ENCODE results near the gene LLGL2.

LLGL2 gene

DNA sequence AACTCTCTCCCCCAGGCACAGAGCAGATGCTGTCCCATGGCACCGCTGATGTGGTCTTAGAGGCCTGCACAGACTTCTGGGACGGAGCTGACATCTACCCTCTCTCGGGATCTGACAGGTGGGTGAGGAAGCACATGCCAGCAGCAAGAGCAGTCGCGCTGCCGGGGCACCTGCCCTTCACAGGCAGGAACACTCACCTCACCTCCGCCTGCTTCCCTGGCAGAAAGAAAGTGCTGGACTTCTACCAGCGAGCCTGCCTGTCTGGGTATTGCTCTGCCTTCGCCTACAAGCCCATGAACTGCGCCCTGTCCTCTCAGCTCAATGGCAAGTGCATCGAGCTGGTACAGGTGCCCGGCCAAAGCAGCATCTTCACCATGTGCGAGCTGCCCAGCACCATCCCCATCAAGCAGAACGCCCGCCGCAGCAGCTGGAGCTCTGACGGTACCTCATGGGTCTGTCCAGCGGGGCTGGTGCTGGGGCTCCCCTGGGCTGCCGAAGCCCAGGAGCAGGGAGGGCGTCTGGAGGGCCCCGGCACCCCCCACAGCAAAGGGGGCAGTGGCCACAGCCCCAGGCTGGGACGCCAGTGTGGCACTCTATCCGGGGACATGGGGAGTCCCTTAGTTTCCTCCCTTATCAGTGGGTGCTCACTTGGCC is 31.9 kb upstream of the LLGL2 start:
- DNase-seq = no peak

DNA sequence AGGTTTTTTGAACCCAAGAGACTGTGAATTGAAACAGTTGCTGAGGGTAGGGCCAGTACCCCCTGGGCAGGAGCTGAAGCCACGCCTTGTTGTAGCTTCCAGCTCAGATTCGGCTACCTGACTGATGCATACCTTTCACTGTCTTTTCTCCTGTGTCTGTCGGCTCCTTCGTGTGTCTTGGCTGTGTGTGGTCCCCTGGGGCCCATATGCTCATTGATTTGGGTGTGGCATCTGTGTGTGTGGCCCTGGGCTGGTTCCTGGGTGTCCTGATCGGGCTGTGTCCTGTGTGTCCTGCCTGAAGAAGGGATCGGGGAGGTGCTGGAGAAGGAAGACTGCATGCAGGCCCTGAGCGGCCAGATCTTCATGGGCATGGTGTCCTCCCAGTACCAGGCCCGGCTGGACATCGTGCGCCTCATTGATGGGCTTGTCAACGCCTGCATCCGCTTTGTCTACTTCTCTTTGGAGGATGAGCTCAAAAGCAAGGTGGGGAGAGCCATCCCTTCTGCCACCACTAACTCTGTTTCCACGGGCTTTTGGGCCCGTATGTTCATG is 31.1 kb upstream of the LLGL2 start:
- no peak for DNase-seq

DNA sequence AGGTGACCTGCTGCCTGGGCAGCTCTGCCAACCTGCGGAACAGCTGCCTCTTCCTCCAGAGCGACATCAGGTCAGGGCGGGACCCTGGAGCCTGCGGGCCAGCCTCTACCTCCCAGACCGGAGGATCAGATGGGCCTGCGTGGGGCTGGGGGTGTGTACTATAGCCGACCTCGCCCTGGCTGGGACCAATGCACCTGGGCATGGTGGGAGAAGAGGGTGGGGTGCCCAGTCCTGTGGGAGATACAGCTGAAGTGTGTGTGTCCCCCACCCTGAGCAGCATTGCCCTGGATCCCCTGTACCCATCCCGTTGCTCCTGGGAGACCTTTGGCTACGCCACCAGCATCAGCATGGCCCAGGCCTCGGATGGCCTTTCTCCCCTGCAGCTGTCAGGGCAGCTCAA is 29.5 kb upstream of the LLGL2 start:
- DNase-seq = no peak

DNA sequence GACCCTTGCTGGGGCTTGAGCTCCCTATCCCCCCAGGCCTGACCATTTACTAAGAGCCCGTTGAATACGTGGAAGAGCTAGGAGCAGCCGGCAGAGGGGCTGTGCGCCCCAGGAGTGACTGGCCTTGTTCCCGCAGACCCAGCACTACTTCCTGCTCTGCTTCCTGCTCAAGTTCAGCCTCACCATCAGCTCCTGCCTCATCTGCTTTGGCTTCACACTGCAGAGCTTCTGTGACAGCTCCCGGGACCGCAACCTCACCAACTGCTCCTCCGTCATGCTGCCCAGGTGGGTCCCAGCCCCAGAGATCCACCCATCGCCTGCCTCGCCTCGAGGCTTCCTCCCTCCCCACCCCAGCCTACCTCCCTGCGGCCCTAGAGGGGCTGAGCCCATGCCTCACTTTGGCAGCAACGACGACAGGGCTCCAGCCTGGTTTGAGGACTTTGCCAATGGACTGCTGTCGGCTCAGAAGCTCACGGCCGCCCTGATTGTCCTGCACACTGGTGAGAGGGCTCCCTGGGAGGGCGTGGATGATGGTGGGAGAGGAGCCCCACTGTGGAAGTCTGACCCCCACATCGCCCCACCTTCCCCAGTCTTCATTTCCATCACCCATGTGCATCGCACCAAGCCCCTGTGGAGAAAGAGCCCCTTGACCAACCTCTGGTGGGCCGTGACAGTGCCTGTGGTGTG is 27.3 kb upstream of the LLGL2 start:
- DNase-seq = no peak

DNA sequence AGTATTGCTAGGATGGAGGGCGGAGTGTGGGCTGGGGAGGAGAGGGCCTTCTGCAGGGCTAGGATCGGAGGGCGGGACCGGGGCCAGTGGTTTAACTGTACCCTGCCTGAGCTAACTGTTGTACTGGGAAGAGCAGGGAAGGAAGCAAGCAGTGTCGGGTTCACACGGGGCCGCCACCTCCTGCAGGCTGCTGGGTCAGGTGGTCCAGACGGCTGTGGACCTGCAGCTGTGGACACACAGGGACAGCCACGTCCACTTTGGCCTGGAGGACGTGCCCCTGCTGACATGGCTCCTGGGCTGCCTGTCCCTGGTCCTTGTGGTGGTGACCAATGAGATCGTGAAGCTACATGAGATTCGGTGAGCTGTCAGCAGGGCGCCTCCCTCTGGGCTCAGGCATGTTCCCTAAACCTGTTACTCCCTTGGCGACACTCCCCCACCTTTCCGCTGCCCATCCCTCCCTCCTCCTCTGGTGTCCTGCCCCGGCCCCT is 26.7 kb upstream of the LLGL2 start:
- no peak for DNase-seq

DNA sequence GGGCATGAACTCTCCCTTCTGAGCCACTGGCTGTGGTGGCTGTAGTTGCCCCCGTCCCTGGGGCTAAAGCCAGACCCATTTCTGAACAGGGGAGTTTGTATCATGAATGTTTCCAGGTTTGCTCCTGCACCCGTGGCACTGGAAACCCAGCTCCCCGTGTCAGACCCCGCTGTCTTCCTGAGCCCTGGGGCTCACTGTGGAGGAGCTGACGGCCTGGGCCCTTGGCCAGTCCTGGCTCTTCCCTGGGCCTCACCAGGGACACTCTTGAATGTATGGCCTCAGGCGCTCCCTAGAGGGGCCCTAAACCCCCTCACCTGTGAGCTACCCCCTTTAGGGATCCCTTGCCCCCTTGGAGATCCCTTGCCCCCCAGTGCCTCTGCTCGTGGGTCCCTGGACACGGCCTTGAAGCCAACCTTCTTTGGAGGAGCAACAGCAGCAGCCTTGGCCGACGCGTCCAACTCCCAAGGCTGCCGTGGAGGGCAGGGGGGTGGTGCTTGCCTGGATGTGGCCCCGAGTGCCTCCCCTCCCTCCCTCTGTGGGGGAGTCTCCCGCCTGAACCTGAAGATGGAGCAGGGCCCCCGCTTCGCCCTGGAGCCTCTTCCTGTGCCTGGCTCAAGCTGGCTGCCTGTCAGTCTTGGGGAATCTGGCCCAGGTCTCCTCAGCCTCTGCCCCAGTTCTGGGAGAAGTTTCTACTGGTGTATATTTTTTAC is 26.0 kb upstream of the LLGL2 start:
- no peak for DNase-seq

DNA sequence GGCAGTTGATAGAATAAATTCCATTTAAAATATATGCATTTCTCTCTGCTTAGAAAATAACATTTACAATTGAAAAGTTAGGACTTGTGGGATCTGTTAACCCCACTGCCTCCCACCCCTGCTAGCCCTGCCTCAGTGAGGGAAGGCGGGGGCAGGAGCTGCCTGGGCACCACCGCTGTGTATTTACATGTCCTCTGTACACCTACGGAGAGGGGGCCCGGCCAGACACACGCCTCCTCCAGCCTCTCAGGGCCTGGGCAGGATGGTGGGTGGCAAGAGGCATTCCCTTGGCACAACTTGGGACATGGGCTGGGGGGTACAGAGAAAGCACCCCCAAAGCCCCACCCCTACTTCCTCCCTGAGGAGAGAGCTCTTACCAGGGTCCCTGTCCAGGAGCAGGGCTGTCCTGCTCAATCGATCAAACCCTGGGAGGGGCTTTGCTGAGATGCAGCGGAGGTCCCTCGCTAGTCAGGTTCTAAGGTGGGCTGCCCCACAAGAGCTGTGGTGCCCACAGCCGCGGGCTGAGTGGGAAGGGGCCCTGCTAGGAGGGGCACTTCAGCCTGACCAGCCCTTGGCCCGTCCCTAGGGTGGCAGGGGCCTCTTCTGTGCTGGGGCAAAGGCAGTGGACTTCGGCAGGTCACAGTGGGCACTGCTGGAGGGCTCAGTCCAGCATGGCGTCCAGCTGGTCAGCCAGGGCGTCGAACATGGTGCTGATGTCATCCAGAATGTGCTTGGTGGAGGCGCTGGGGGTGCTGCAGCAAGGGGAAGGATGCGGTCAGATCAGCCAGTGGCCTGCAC is 24.9 kb upstream of the LLGL2 start:
- DNase-seq = no peak

DNA sequence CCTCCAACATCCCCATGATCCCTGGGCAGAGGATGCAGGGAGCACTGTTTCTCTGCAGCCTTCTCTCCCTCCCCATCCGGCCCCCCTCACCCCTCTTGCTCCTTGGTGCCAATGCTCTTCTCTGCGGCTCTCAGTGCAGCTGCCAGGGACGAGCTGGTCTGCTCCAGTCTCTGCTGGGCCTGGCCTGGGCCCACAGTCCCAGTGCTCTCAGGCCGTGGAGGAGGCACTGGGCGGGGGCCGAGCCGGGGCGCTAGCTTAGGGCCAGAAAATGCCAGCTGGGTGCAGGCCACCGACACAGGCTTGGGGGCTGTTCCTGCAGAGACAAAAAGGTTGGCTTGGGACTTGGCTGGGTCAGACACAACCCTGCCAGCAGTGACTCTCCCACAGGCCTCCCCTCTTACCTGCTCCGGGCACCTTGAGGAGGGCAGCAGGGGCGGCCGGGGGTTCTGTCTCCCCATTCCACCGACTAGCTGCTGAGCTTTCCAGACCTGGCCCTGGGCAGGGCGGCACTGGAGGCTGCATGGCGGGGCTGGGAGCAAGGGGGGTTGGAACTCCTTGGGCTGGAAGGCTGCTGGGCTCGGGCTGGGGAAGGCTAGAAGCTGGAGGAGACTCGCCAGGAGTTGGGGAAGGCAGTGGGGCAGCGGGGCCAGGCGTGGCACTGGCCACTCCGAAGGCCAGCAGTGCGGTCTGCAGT is 24.0 kb upstream of the LLGL2 start:
- no peak for DNase-seq

DNA sequence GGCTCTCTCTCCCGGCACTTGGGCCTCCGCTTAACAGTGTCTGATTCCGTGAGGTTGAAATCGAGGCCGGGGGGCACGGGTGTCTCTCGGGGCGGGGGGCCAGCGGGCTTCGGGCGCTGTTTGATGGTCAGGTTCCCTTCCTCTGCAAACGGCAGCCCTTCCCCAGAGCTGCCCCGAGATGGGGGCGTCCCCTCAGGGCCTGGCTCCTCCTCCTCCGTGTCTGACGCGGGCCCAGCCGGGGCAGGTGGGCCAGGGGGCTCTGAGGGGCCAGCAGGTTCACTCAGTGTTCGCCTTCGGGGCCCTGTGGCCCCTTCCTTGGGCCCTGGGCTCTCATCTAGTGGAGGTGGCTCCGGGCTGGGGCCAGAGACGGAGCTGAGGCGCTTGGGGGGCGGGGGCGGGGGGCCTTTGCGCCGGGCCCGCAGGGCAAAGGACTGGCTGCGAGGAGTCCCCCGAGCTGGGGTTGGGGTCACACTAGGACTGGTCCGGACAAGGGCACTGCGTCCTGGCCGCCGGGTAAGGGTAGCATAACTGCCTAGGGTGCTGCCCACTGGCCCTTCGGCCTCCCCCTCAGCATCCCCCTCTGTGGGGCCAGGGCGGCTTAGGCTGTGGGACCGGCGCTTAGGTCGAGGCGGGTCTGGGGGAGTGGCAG is 23.3 kb upstream of the LLGL2 start:
- DNase-seq = no peak

DNA sequence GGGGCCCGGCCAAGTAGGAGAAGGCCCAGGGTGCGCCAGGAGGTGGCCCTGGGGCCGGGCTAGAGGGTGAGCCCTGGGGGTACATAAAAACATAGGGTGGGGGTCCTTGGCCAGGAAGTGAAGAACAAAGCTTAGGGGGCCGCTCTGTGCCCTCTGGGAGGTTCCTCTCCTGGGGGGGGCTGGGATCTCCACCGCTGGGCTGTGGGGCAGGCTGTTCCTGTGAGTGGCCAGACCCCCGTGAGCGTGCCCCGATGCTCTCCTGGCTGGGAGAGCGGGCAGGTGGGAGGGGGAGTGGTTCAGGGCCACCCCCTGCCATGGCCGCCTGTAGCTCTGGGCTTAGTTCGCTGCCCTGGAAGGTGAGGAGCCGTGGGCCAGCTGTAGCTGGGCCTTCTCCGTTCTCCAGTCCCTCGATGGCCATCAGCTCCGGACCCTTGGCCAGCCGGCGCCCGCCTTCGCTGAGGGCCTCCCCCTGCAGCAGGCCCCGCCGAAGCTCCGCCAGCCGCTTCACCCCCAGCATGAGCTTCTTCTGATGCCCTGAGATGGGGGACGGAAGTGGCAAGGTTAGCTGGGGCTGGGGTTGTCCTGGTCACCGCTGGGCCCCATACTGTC is 22.7 kb upstream of the LLGL2 start:
- DNase-seq = no peak

DNA sequence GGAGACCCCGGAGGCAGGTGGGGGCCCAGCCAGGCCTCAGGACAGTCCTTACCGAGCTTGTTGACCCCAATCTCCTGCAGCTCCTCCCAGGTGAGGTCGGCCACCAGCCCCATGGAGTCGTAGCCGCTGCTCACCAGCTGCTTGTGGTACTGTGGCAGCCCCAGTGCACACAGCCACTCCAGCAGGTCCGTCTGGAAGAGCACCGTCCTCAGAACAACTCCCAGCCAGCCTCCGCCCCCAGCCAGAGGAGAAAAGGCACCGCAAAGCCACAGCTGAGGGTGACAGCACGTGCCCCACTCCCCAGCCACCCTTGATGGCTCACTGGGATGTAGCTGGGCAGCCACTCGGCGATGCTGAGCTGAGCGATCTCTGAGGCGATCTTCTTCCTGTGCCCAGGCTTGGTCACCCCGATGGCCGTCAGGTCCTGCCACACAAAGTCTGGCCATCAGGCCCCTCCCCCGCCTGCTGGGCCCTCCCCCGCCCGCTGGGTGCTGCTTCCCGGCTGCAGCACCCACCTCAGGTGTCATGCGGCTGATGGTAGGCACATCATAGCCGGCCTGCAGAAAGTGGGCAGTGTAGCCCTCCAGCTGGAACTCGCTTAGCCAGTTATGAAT is 22.1 kb upstream of the LLGL2 start:
- no peak for DNase-seq

DNA sequence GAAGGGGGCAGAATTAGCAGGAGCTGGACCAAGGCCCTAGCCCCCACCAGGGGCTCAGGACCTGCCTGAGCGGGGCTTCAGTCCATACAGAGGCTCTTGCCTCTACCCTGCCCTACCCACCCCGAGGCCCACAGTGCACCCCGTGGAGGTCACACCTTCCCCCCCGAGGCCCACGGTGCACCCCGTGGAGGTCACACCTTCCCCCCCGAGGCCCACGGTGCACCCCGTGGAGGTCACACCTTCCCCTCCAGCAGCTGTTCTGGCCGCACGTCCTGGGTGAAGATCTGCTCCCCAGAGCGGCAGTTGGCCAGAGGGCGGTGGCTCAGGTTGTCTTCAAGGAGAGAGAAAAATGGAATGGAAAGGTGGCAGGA is 21.5 kb upstream of the LLGL2 start:
- no peak for DNase-seq

DNA sequence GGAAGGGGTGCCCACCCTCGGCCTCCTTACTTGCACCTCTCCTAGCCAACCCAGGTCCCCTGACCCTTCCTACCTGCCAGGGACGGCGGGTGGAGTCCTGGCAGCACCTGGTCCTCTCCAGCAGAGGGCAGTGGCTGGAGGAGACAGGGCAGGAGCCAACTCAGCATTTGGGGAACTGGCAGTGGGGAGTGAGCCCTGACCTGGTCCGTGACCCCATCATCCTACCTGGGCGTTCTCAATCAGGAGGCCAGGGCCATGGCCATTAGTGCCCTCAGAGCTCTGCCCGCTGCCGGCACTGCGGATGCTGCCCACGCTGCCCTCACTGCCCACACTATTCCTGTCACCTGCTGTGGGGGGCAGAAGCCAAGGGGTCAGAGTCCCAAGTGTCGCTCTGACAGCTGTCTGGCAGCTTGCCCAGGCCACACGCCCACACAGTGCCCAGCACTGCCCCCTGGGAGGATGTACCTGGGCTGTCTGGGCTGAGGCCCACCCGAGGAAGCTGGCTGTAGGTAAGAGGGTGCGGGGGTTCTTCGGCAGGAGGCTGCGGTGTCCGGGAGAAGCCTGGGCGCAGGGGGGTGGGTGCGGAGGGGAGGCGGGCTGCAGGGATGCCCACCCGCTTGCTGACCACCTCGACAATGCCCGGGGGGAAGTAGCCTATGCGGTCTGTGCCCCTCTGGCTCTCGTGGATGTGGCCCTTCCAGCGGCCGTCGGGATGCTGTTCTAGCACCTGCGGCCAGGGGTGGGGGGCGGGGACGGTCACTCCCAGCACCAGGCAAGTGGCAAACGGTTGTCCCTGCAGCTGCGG is 20.9 kb upstream of the LLGL2 start:
- peak in 1 of 2 experiments; percentile 16 for DNase-seq

DNA sequence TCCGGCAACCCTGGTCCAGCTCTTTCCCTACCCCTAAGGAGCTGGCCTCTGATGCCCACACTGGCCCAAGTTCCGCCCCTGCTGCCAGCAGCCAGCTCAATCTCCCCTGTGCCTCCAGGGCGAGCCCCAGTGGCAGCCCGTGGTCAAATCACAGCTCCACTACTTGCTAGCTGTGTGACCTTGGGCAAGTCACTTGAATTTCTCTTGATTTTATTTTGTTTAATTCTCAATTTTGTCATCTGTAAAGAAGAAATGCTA is 20.4 kb upstream of the LLGL2 start:
- no peak for DNase-seq

DNA sequence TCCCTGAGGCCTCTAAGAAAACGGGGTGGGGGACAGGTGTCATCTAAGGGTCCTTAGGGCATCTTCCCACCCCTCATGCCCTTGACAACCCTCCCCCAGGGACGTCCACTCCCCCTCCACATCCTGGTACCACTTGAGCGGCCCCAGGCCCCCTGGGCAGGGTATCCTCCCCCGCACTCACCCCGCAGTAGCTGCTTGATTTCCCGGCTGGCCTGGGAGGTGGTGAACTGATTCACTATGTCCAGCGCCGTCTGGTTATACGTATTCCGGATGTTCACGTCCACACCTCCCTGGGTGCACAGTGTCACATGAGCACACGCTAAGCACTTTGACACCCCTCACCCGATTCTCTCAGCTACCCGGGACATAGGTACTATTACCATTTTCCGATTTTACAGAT is 19.9 kb upstream of the LLGL2 start:
- DNase-seq = no peak

DNA sequence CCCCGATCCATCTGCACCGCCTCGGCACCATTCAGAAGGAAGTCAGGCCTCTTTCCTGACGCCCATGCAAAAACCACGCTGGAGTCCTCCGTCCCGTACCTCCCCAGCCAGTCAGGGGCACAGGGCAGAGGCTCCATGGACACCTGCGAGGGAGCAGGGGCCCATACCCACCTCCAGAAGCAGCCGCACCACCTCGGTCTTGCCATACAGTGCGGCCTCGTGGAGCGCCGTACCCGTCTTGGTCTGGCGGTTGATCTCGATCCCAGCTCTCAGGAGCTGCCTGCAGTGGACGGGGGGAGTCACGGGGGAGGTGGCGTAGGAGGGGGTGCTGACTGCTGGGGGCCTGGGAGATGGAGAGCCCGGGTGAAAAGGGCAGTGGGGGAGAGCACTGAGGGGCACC is 19.4 kb upstream of the LLGL2 start:
- no peak for DNase-seq

DNA sequence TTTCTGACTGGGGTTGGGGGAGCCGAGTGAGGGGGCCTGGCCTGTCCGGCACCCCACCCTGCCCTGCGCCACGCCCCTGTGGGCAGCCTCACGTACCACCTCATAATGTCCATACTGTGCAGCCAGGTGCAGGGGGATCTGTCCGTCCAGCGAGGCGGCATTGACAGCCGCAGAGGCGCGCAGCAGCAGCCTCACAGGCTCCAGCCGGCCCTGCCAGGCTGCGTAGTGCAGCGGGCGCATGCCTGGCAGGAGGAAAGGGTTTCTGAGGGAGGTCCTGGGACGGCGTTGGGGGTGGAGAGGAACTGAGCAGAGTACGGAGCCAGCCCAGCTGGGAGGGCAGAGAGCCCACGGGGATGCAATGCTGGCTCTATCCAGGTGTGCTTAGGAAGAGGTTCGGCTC is 18.6 kb upstream of the LLGL2 start:
- no peak for DNase-seq

DNA sequence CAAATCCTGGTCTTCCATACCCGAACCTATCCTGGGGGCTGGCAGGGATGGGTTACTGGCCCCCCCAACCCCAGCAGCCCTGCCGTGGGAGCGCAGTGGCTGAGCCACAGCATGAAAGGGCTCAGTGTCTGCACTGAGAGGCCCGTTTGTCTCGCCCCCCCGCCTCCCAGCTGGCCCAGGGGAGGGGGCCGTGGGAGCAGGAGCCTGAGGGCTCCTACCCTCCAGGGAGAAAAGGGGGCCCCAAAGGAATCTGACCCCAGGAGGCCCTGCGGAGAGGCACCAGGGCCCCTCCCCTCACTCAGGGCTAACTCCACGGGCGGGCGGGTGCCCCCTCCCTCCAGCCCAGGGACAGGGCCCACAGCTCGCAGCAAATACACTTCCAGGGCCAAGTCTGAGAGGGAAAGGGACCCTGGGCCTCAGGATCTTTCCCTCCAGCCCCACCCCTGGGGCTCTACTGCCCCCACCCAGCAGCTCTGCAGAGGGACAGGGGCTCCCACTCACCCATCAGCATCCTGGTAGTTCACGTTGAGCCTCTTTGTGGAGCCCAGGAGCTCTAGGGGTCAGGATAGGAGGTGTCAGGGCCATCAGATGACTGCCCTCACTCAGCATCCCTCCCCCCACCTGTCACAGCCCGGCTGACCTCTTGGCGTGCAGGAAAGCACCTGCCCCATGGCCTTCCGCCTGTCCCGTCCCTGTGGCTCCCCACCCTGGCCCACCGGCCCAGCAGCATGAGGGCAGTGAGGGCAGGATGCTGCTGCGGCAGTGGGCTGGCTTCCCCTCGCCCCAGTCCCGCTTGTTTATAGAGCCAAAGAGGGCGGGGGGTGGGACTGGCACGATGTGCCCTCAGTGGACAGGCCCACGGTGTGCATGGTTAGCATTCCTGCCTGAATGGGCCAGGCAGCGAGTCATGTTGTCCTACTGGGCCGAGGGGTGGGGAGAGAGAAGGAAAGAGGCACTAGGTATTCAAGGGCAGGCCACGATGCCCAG is 17.5 kb upstream of the LLGL2 start:
- DNase-seq = no peak

DNA sequence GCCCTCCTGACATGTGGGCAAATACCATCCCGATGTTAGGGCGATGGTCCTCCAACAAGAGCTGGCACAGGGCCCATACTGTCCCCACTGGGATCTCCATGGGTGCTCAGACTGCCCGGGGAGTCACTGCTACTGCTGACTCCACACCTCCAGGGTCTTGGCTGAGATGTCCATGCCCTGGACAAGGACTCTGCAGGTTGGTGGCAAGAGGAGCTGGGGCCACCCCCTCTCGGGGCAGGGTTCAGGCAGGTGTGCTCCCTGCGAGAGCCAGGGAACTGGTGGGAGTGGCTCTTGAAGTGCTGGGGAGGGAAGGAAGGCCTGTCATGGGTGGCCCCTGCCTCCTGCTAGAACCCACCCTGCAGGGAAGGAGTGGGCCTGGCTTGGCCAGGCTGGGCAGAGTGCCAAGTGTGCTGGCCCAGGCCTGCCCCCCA is 16.6 kb upstream of the LLGL2 start:
- DNase-seq = no peak

Data from activated CD4-positive, alpha-beta T cell treated with anti-CD3 and anti-CD28 coated beads, Interleukin-2, amount 50 U/mL, for 4 hours (primary cell).